NCI-H2029 (cell line): ENCODE results near the gene GBF1.
A peak's percentile ranks its signal among the peaks of the same experiment; 100 is the strongest.
"Not testable (repeated sequence)": the region's sequence is repeated elsewhere in the genome, so short reads cannot be mapped to it uniquely, and the experiment has no call there.

Experiments
- DNase-seq: peaks from one replicate; lab custom pipeline; 2025; lab: John Stamatoyannopoulos, UW

The GBF1 gene

GRCh38 chr10:102274062-102274461 is 28.7 kb downstream of the GBF1 start:
- no peak for DNase-seq

GRCh38 chr10:102275343-102275742 is 30.0 kb downstream of the GBF1 start:
- no peak for DNase-seq

- no peak for DNase-seq
Observed at GRCh38 chr10:102279104-102279503, 33.8 kb downstream of the GBF1 start.

GRCh38 chr10:102280397-102281101 is 35.2 kb downstream of the GBF1 start:
- DNase-seq: peak; percentile 9

GRCh38 chr10:102281102-102281487 is 35.8 kb downstream of the GBF1 start:
- no peak for DNase-seq

- no peak for DNase-seq
Observed at GRCh38 chr10:102283488-102283887, 38.2 kb downstream of the GBF1 start.

GRCh38 chr10:102283890-102284289 is 38.6 kb downstream of the GBF1 start:
- no peak for DNase-seq

- DNase-seq: no peak
Observed at GRCh38 chr10:102284531-102284930, 39.2 kb downstream of the GBF1 start.

GRCh38 chr10:102285133-102285532 is 39.8 kb downstream of the GBF1 start:
- DNase-seq: no peak

- DNase-seq: no peak
Observed at GRCh38 chr10:102286216-102286615, 40.9 kb downstream of the GBF1 start.

GRCh38 chr10:102287538-102287937 is 42.2 kb downstream of the GBF1 start:
- no peak for DNase-seq

- DNase-seq: no peak
Observed at GRCh38 chr10:102287991-102288390, 42.7 kb downstream of the GBF1 start.

GRCh38 chr10:102289356-102289755 is 44.0 kb downstream of the GBF1 start:
- DNase-seq: no peak

GRCh38 chr10:102289840-102290239 is 44.5 kb downstream of the GBF1 start:
- no peak for DNase-seq

- no peak for DNase-seq
Observed at GRCh38 chr10:102291221-102291905, 46.0 kb downstream of the GBF1 start.

GRCh38 chr10:102297101-102297500 is 51.8 kb downstream of the GBF1 start:
- DNase-seq: no peak

- no peak for DNase-seq
Observed at GRCh38 chr10:102298899-102299298, 53.6 kb downstream of the GBF1 start.

GRCh38 chr10:102299873-102300272 is 54.5 kb downstream of the GBF1 start:
- no peak for DNase-seq

GRCh38 chr10:102300278-102300843 is 55.0 kb downstream of the GBF1 start:
- DNase-seq: no peak

GRCh38 chr10:102300912-102301311 is 55.6 kb downstream of the GBF1 start:
- not testable (repeated sequence) for DNase-seq

- DNase-seq: not testable (repeated sequence)
Observed at GRCh38 chr10:102301332-102301731, 56.0 kb downstream of the GBF1 start.

GRCh38 chr10:102302611-102303010 is 57.3 kb downstream of the GBF1 start:
- no peak for DNase-seq

GRCh38 chr10:102306006-102306405 is 60.7 kb downstream of the GBF1 start:
- DNase-seq: no peak
